NCI-H524 treated with DMSO at 0.1 percent for 48 hours (cell line): ENCODE results near the gene FZR1.
A peak's percentile ranks its signal among the peaks of the same experiment; 100 is the strongest.
"Not testable (repeated sequence)": the region's sequence is repeated elsewhere in the genome, so short reads cannot be mapped to it uniquely, and the experiment has no call there.

Experiments
- DNase-seq: peaks from one replicate; lab custom pipeline; 2025; lab: John Stamatoyannopoulos, UW

The FZR1 gene

DNA sequence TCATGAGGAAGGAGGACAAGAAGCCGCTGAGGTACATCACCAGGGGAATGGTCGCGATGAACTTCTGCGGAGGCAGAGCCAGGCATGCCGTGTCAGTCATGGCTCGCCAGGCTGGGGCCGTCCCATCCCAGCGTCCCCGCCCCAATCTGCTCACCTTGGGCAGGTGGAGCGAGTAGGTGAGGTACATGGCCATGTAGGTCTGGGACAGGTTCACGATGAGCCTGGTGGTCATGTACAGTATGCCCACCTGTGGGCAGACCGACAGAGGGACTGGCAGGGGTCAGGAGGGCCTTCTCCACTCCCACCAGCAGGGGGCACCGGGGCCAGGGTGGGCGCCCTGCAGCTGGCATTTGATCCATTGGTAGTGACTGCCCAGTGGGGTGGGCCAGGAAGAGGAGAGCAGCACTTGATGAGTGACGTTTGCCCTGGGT, 41.2 kb downstream of the FZR1 start:
- no peak for DNase-seq

GRCh38 chr19:3547767-3548282, 41.7 kb downstream of the FZR1 start:
- no peak for DNase-seq

- no peak for DNase-seq
Measured at GRCh38 chr19:3548606-3549005, 42.5 kb downstream of the FZR1 start.

GRCh38 chr19:3549816-3550215, 43.7 kb downstream of the FZR1 start:
- no peak for DNase-seq

GRCh38 chr19:3550947-3551791, 45.1 kb downstream of the FZR1 start:
- DNase-seq: no peak

DNA sequence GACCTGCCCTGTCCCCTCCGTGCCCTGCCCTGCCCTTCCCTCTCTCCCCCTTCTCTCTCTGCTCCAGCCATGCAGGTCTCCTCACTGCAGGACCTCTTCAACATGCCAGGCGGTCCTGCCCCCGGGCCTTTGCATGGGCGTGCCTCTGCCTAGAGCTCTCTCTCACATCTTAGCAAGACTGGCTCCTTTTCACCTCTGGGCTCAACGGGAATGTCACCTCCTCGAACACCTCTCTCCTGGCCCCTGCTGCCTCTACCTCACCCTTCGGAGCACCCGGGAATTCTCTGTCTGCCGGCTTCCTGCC, 45.6 kb downstream of the FZR1 start:
- no peak for DNase-seq

DNA sequence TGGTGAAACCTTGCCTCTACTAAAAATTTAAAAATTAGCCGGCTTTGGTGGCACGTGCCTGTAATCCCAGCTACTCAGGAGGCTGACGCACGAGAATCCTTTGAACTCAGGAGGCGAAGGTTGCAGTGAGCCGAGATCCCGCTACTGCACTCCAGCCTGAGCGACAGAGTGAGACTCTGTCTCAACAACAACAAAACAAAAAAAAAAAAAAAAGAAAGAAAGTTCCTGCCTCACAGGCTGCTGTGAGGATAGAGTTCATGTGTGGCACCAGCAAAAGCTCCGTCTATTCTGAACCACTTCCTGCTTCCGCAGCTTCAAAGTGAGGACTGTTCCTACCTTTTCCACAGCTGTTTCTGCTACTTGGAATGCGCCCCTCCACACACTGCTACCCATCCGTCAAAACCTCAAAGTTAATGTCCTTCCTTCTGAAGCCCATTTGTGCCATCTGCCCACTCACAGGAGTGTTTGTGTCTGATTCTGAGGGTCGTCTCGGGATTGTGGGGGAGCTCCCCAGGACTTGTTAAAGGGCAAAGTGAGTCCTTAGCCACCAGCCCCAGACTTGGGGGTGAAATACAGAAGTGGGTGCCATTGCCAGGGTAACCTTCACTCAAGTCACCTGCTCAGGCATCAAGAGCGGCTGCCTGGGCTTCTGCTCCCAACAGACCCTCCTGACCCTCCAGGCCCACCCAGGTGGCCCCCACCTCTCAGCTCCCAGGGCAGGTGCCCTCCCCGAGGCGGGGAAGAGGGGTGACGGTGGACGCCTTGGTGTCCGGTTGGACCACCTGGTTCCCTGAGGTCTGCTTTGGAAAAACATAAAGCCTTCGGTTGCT, 48.4 kb downstream of the FZR1 start:
- no peak for DNase-seq

DNA sequence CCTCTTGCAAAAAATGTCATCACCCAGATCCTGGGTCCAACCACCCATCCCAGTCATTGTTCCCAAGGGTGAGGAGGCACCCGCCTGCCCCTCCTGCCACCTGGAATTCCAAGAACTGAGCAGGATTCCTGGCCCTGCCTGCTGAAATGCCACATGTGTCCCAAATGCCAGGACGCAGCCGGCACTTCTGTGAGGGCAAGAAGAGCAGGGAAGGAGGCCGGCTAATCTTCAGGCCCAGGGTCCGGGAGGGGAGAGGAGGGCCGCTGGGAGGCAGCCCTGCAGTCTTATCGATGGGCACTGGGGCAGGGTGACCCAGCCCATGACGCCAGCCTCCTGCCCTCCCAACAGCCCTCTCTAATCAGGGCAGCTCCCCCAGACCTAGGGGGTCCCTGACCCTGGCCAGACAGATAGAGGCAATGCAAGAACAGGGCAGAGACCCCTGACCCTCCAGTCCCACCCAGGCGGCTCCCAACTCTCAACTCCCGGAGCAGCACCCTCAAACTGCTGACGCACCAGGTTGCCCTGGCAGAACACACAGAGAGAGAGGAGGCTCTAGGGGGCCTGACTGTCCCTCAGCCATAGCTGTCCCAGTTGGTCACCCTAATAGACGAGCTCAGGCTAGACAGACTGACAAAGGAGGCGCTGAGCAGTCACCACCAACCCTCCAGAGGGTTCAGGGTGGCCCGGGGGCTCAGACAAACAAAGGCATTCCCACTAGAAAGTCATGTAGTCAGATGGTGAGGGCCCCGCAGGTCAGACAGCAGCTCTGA, 49.7 kb downstream of the FZR1 start:
- DNase-seq: no peak

- DNase-seq: no peak
Measured at GRCh38 chr19:3556423-3556977, 50.4 kb downstream of the FZR1 start.

- DNase-seq: no peak
Measured at GRCh38 chr19:3556978-3557460, 50.9 kb downstream of the FZR1 start.

DNA sequence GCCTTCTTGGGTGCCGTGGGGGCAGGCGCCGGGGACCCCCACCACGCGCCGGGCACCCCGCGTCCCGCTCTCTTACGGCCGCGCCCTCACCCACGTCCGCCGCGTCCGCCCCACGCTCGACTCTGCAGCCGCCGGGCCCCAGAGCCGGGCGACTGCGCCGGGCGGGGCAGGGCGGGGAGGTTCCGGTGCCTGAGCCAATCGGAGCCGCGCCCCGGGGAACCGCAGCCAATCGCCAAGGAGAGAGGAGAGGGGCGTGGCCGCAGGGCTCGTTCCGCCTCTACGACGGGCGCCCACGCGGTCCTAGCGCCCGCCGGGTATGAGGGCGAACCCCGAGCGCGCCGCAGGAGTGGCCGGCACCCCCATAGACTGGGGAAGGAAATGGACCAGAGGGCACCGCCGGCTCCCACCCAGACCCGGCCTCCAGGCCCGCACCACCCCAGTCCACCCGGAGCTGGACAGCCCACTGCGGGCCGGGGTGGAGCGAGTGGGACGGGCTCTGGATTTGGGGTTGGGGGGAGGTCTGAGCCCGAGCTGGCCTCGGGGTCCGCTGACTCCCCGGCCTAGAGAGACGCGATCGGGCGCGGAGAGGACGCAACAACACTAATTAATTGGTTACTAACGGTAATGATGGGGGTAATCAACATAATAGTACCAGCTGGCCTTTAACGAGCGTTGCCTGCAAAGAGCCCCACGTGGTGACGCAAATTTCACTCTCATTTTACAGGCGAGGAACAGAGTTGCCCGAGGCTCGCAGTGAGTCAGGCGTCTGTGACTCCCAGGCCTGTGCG, 51.5 kb downstream of the FZR1 start, which contains the start of gene MFSD12:
MFSD12 (minus strand) TSS at position 126 of the 788 bp plus-strand sequence. CDS start 183 bp downstream, outside the sequence.
- peak; percentile 68 for DNase-seq

DNA sequence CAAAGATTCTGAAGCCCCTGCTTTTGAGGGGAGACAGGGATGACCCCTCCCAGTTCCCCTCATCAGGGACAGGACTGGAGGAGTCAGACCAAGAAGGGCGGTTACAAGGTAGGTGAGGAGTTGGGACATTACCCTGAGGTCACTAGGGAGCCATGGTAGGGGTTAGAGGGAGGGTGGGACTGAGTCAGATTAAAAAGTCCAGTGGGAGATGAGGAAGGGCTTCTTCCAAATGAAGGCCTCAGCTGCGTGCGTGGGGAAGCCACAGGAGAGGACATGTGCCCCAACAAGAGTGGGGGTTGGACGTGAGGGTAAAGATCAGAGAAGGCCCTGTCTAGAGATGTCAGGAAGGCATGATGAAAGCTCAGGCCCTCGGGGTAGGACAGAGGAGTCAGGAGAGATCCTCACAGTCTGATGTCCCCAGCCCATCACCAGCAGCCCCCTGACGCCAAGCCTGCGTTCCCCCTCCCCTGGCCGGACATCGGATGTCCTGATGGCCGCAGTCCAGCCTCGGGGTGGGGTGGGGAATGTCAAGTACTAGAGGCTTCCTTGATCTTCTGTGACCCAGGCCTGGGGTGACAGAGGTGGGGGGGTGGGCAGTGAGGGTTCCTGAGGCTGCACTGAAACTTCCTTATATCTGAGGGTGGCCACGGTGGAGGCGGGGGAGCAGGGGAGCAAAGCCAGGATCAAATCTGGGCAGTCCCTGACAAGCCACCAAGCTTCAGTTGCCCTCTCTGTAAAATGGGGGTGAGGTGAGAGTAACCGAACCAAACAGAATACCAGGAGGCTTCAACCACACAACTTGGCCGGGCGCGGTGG, 57.8 kb downstream of the FZR1 start:
- no peak for DNase-seq

- DNase-seq: no peak
Measured at GRCh38 chr19:3565139-3565538, 59.0 kb downstream of the FZR1 start.

DNA sequence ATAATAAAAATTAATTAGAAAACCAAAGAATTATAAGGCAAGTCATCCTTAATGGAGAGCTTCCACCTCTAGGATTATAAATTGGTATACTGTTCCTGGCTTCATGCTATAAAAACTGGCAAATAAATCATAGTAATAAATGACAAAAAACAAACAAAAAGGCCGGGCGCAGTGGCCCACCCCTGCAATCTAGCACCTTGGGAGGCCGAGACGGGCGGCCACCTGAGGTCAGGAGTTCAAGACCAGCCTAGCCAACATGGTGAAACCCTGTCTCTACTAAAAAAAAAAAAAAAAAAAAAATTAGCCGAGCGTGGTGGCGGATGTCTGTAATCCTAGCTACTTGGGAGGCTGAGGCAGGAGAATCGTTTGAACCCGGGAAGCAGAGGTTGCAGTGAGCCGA, 63.9 kb downstream of the FZR1 start:
- DNase-seq: not testable (repeated sequence)

DNA sequence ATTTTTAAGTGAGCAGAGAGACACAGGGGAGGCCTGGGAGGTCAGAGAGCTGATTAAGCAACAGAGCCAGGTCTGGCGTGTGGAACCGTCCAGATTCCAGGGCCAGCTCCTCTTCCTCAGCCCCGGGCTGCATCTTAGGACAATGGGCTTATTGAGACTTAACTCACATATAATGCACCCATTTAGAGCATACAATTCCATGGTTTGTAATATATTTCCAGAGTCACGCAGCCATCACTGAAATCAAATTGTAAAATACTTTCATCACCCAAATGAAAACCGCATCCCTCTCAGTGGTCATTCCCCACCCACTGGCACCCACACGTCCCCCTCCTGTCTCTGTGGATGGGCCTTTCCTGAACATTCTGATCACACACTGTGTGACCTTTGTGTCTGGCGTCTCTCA, 64.5 kb downstream of the FZR1 start:
- DNase-seq: no peak

- DNase-seq: peak; percentile 98
Measured at GRCh38 chr19:3572132-3572854, 66.2 kb downstream of the FZR1 start.

DNA sequence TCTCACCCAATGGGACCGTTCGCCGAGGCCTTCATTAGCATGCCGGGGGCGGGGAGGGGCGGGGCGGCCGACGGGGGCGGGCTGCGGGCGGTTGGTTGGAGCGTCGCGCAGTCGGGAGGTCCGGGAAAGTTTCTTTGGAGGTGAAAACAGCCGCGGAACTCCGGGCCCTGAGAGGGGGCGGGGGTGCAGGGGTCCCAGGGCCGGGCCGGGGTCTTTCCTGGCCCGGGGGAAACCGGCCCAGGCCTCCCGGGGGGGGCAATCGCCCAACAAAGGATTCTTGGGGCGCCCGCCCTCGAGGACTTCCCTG, 66.7 kb downstream of the FZR1 start, which contains the start of gene HMG20B:
HMG20B (plus strand) TSS at position 90 of the 307 bp plus-strand sequence. CDS start 366 bp downstream, outside the sequence.
- no peak for DNase-seq

GRCh38 chr19:3573162-3573857, 67.2 kb downstream of the FZR1 start:
- DNase-seq: no peak
